ENCODE results near the gene KRTAP12-4. TPM values are rescaled to one million over a fixed set of nuclear protein-coding genes. Genes with fewer than 3 reads are reported as not detected.
"Not testable (repeated sequence)": the region's sequence is repeated elsewhere in the genome, so short reads cannot be mapped to it uniquely, and the experiment has no call there.

KRTAP12-4 gene
- total RNA-seq, 3 donors from 2014 or later: not detected

DNA sequence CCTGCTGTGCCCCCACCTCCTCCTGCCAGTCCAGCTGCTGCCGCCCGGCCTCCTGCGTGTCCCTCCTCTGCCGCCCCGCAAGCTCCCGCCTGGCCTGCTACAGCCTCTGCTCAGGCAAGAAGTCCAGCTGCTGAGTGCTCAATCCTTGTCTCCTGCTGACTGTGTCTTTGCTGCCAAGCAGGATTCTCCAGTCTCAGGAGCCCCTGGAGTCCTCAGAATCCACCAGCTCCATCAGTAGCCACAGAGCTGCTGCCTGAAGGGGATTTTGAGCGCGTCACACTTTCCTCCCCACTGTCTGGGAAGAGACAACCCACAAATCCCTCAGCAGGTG lies 7.3 kb downstream of the KRTAP12-4 start:
- intact Hi-C loops (cut with DNase I; ENCODE audit: low total_unique reads): no loop called here
- TF ChIP-seq POLR2A (IDR thresholded peaks at IDR 0.05) (no peak), POLR2AphosphoS5 (IDR thresholded peaks at IDR 0.05) (no peak), CTCF (IDR thresholded peaks at IDR 0.05) (no peak)
- Histone ChIP-seq H3K27me3 (peaks cover 0 to 33% of the 10 kb centered on the region in 2 donors), H3K9me3 (peaks cover 16 to 23% of the 10 kb centered on the region in 2 donors), H3K4me1 (no peaks in the 10 kb centered on the region), H3K36me3 (no peaks in the 10 kb centered on the region), H3K4me3 (no peak overlapping the region), H3K27ac (no peak overlapping the region)
- no peak for DNase-seq (ENCODE audit: low spot score in 2 of 2)

DNA sequence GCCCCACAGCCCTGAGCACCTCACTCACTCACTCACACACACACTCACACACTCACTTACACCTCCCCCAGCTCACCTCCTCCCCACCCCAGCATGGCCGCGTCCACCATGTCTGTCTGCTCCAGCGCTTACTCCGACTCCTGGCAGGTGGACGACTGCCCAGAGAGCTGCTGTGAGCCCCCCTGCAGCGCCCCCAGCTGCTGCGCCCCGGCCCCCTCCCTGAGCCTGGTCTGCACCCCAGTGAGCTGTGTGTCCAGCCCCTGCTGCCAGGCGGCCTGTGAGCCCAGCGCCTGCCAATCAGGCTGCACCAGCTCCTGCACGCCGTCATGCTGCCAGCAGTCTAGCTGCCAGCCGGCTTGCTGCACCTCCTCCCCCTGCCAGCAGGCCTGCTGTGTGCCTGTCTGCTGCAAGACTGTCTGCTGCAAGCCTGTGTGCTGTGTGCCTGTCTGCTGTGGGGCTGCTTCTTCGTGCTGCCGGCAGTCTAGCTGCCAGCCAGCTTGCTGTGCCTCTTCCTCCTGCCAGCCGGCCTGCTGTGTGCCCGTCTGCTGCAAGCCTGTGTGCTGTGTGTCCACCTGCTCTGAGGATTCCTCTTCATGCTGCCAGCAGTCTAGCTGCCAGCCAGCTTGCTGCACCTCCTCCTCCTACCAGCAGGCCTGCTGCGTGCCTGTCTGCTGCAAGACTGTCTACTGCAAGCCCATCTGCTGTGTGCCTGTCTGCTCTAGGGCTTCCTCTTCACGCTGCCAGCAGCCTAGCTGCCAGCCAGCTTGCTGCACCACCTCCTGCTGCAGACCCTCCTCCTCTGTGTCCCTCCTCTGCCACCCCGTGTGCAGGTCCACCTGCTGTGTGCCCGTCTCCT lies 7.9 kb downstream of the KRTAP12-4 start, which contains the start of gene KRTAP10-11:
KRTAP10-11 (plus strand) TSS at position 49 of the 856 bp plus-strand sequence; CDS start at position 94, 45 bp downstream.
- intact Hi-C loops (cut with DNase I; ENCODE audit: low total_unique reads); DNase-seq (ENCODE audit: low spot score in 2 of 2); H3K36me3 ChIP-seq; H3K4me1 ChIP-seq; H3K4me3 ChIP-seq; H3K27ac ChIP-seq: not testable (repeated sequence)
- Histone ChIP-seq H3K9me3 (peaks cover 16 to 24% of the 10 kb centered on the region in 2 donors), H3K27me3 (peaks cover 0 to 34% of the 10 kb centered on the region in 2 donors)

- no peak for DNase-seq (ENCODE audit: low spot score in 2 of 2)
- no peak overlapping the region for H3K4me3 ChIP-seq
Observed at GRCh38 chr21:44644878-44645277, 9.6 kb downstream of the KRTAP12-4 start.

GRCh38 chr21:44643741-44644310 lies 10.6 kb downstream of the KRTAP12-4 start:
- H3K36me3 ChIP-seq: no peaks in the 10 kb centered on the region
- no peak overlapping the region for H3K4me3 ChIP-seq
- intact Hi-C loops (cut with DNase I; ENCODE audit: low total_unique reads): no loop called here
- peaks cover 0 to 53% of the 10 kb centered on the region in 2 donors for H3K27me3 ChIP-seq
- DNase-seq (ENCODE audit: low spot score in 2 of 2): no peak
- peaks cover 16 to 33% of the 10 kb centered on the region in 2 donors for H3K9me3 ChIP-seq
- TF ChIP-seq CTCF (IDR thresholded peaks at IDR 0.05) (no peak), POLR2AphosphoS5 (IDR thresholded peaks at IDR 0.05) (no peak), POLR2A (IDR thresholded peaks at IDR 0.05) (no peak)
- H3K27ac ChIP-seq: no peak overlapping the region
- H3K4me1 ChIP-seq: no peaks in the 10 kb centered on the region

More at GRCh38 chr21:44644878-44645277, 9.6 kb downstream of the KRTAP12-4 start:
- H3K27me3 ChIP-seq: peaks cover 0 to 50% of the 10 kb centered on the region in 2 donors
- no peak overlapping the region for H3K27ac ChIP-seq
- peaks cover 16 to 33% of the 10 kb centered on the region in 2 donors for H3K9me3 ChIP-seq
- no peaks in the 10 kb centered on the region for H3K4me1 ChIP-seq
- TF ChIP-seq POLR2A (IDR thresholded peaks at IDR 0.05): no peak
- no peak for TF ChIP-seq CTCF (IDR thresholded peaks at IDR 0.05)
- TF ChIP-seq POLR2AphosphoS5 (IDR thresholded peaks at IDR 0.05): no peak
- intact Hi-C loops (cut with DNase I; ENCODE audit: low total_unique reads): no loop called here
- no peaks in the 10 kb centered on the region for H3K36me3 ChIP-seq

- Histone ChIP-seq H3K4me3 (no peak overlapping the region), H3K36me3 (no peaks in the 10 kb centered on the region), H3K4me1 (no peaks in the 10 kb centered on the region), H3K27ac (no peak overlapping the region), H3K27me3 (peaks cover 0 to 28% of the 10 kb centered on the region in 2 donors), H3K9me3 (peaks cover 16 to 33% of the 10 kb centered on the region in 2 donors)
- TF ChIP-seq CTCF (IDR thresholded peaks at IDR 0.05) (no peak), POLR2AphosphoS5 (IDR thresholded peaks at IDR 0.05) (no peak), POLR2A (IDR thresholded peaks at IDR 0.05) (no peak)
- DNase-seq (ENCODE audit: low spot score in 2 of 2): no peak
- intact Hi-C loops (cut with DNase I; ENCODE audit: low total_unique reads): no loop called here
Observed at GRCh38 chr21:44640761-44641160, 13.7 kb downstream of the KRTAP12-4 start.
